ENCODE data around the gene NFATC2.

- TF ChIP-seq, protein P1, sequence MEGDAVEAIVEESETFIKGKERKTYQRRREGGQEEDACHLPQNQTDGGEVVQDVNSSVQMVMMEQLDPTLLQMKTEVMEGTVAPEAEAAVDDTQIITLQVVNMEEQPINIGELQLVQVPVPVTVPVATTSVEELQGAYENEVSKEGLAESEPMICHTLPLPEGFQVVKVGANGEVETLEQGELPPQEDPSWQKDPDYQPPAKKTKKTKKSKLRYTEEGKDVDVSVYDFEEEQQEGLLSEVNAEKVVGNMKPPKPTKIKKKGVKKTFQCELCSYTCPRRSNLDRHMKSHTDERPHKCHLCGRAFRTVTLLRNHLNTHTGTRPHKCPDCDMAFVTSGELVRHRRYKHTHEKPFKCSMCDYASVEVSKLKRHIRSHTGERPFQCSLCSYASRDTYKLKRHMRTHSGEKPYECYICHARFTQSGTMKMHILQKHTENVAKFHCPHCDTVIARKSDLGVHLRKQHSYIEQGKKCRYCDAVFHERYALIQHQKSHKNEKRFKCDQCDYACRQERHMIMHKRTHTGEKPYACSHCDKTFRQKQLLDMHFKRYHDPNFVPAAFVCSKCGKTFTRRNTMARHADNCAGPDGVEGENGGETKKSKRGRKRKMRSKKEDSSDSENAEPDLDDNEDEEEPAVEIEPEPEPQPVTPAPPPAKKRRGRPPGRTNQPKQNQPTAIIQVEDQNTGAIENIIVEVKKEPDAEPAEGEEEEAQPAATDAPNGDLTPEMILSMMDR (IDR thresholded peaks at IDR 0.05): no peak
- TF ChIP-seq POLR2A (IDR thresholded peaks at IDR 0.05) (no peak), POLR2AphosphoS5 (IDR thresholded peaks at IDR 0.05) (no peak), EP300 (IDR thresholded peaks at IDR 0.05) (no peak)
Measured at GRCh38 chr20:51423810-51424209, 118.7 kb downstream of the NFATC2 start.
